Dendritic cell treated with granulocyte-macrophage colony-stimulating factor and Interleukin-4, amounts not matched to agents 40 ng/mL and 50 ng/mL, for 4 days (primary cell): Measurements from ENCODE around the gene POP4.

ENCODE experiments used
- H3K27ac Mint-ChIP-seq: one replicate; pipeline ENCODE4 v1.8.0; 2022; ENCODE audit warnings: mild to moderate bottlenecking, mixed read lengths
- H3K27me3 Mint-ChIP-seq: one replicate; pipeline ENCODE4 v1.8.0; 2022; ENCODE audit warnings: mild to moderate bottlenecking, mixed read lengths
- H3K36me3 Mint-ChIP-seq: one replicate; pipeline ENCODE4 v1.8.0; 2022; ENCODE audit warnings: low read depth, mixed read lengths
- H3K4me1 Mint-ChIP-seq: one replicate; pipeline ENCODE4 v1.8.0; 2022; ENCODE audit warnings: low read depth, mixed read lengths
- H3K4me3 Mint-ChIP-seq: one replicate; pipeline ENCODE4 v1.8.0; 2022; ENCODE audit warnings: mild to moderate bottlenecking, moderate library complexity, mixed read lengths
- H3K9me3 Mint-ChIP-seq: one replicate; pipeline ENCODE4 v1.8.0; 2022; ENCODE audit warnings: mixed read lengths
- intact Hi-C: fragments of 100-400 bp; cut with micrococcal nuclease; formaldehyde crosslinking; loops from one replicate; pipeline ENCODE4 v1.15.0; 2022

Gene POP4

DNA sequence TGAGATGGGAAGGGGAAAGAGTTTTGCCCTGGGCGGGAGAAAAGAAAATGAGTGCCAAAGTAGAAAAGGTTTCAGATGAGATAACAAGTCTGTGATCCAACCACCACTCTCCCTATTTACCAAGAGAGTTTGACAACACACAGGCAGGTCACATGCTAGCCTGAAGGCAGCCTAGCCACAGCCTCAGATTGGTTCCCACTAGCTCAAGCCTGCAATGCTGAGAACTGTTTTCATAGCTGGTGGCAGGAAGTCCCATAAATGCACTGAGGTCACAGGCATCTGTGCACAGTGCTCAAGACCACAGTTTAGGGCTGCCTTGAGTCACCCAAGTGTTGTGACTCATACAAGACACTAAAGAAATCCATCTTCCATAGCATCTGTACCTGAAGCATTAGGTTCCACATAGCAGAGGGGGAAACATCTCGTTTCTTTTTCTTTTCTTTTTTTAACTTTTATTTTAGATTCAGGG is 18.5 kb upstream of the POP4 start:
- no peaks in the 10 kb centered on the region for H3K36me3 Mint-ChIP-seq
- no peak overlapping the region for H3K4me3 Mint-ChIP-seq
- peaks cover 10% of the 10 kb centered on the region for H3K9me3 Mint-ChIP-seq
- H3K4me1 Mint-ChIP-seq: no peaks in the 10 kb centered on the region
- no peak overlapping the region for H3K27ac Mint-ChIP-seq
- intact Hi-C loops: no loop called here
- peaks cover 8% of the 10 kb centered on the region for H3K27me3 Mint-ChIP-seq

DNA sequence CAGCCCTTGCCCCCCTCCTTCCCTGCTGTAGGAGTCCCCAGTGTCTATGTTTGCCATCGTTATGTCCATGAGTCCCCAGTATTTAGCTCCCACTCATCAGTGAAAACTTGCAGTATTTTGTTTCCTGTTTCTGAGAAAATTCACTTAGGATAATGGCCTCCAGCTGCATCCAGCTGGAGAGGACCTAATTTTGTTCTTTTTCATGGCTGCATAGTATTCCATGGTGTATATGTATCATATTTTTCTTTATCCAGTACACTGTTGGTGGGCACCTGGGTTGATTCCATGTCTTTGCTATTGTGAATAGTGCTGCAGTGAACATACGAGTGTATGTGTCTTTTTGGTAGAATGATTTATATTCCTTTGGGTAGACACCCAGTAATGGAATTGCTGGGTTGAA is 18.0 kb upstream of the POP4 start:
- Mint-ChIP-seq H3K27ac (no peak overlapping the region), H3K4me1 (no peaks in the 10 kb centered on the region), H3K9me3 (peaks cover 10% of the 10 kb centered on the region), H3K27me3 (peaks cover 9% of the 10 kb centered on the region), H3K36me3 (no peaks in the 10 kb centered on the region), H3K4me3 (no peak overlapping the region)
- intact Hi-C loops: no loop called here

DNA sequence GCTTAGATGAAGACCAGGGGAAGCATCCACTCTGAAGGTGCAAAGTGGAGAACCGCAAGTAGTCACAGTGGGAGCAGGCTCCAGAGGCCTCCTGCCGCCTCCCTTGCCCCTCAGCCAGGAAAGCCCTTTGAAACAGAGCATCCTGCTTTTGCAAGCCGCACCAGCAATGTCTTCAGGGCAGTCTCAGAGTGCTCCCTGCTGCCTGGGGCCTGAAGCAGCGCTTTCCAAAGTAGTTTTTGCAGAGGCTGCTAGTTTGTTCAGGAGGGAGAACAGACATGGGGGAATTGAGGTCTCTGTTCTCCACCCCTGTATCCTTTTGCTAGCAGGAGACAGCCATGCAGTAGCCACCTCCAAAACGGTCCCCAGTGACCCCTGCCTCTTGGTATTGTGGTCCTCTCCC is 15.8 kb upstream of the POP4 start:
- no peaks in the 10 kb centered on the region for H3K4me1 Mint-ChIP-seq
- intact Hi-C loops: no loop called here
- no peak overlapping the region for H3K4me3 Mint-ChIP-seq
- peaks cover 13% of the 10 kb centered on the region for H3K27me3 Mint-ChIP-seq
- no peak overlapping the region for H3K27ac Mint-ChIP-seq
- no peaks in the 10 kb centered on the region for H3K36me3 Mint-ChIP-seq
- peaks cover 10% of the 10 kb centered on the region for H3K9me3 Mint-ChIP-seq

DNA sequence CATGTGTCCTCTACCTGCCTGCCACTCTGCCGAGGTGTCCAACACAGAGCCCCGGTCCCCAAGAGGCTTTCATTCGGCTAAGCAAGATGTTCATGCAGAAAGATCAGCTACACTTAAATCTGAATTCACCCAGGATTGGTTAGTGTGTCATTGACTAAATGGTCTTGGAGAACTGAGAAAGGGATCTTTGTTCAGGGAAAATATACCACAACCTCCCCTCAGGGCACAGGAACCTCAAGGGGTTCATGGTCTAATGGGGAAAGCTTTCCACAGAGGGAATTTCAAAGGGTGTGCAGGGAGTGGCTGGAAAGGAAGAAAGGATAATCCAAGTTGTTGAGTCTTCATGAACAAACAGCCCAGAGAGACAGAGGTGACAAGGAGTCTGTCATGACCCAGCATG is 14.4 kb upstream of the POP4 start:
- intact Hi-C loops: no loop called here
- H3K27me3 Mint-ChIP-seq: peaks cover 19% of the 10 kb centered on the region
- no peak overlapping the region for H3K4me3 Mint-ChIP-seq
- H3K4me1 Mint-ChIP-seq: no peaks in the 10 kb centered on the region
- H3K27ac Mint-ChIP-seq: no peak overlapping the region
- no peaks in the 10 kb centered on the region for H3K36me3 Mint-ChIP-seq
- peaks cover 10% of the 10 kb centered on the region for H3K9me3 Mint-ChIP-seq

DNA sequence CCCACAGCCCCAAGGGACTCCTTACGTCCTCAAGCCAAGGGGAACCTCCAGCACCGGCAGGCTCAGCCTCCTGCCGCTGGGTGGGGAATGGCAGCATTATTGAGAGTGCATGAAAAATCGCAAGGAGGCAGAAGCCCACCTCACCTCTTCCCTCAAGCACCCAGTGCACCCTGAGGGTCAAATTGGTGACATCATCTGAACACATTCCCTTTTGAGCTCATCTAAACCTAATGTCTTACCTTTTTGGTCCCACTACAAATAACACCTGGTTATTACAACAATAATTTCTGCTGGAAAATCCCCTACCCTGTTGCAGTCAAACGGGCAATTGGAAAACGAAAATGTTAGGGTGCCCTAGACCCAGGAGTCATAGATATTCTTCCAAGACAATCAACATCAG is 12.2 kb upstream of the POP4 start:
- intact Hi-C loops: no loop called here
- peaks cover 23% of the 10 kb centered on the region for H3K27me3 Mint-ChIP-seq
- H3K27ac Mint-ChIP-seq: no peak overlapping the region
- no peak overlapping the region for H3K4me3 Mint-ChIP-seq
- H3K4me1 Mint-ChIP-seq: no peaks in the 10 kb centered on the region
- peaks cover 10% of the 10 kb centered on the region for H3K9me3 Mint-ChIP-seq
- no peaks in the 10 kb centered on the region for H3K36me3 Mint-ChIP-seq

DNA sequence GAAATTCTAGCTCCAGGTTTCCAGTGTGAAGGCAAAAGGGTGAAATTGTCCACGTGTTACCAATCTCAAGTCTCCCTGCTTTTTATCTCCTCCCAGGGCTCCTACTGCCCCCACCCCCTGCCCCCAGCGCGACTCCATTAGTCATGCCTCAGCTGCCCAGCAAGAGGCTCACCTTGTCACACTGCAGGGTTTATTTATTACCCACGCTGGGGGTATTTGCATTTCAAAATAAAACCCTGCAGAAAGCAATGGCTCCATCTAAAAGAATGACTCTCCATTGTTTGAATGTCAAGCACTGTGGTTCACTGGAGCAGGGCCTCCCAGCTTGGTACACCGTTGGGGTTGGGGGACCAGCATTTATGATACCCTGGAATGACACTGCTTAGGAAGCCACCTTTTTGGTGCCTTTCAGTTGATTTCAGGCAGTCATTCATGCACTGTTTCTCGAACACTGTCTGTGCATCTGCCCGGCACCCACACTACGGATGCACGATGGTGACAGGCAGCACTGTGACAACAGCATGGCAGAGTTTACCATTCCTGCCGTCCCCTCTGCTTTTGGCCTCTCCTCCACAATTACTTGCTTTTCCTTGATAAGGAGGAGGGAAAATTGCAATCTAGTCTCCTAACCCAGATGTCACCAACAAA is 9.9 kb upstream of the POP4 start:
- intact Hi-C loops: no loop called here
- Mint-ChIP-seq H3K9me3 (no peaks in the 10 kb centered on the region), H3K27me3 (peaks cover 22% of the 10 kb centered on the region), H3K36me3 (no peaks in the 10 kb centered on the region), H3K4me1 (no peaks in the 10 kb centered on the region), H3K27ac (no peak overlapping the region), H3K4me3 (no peak overlapping the region)

DNA sequence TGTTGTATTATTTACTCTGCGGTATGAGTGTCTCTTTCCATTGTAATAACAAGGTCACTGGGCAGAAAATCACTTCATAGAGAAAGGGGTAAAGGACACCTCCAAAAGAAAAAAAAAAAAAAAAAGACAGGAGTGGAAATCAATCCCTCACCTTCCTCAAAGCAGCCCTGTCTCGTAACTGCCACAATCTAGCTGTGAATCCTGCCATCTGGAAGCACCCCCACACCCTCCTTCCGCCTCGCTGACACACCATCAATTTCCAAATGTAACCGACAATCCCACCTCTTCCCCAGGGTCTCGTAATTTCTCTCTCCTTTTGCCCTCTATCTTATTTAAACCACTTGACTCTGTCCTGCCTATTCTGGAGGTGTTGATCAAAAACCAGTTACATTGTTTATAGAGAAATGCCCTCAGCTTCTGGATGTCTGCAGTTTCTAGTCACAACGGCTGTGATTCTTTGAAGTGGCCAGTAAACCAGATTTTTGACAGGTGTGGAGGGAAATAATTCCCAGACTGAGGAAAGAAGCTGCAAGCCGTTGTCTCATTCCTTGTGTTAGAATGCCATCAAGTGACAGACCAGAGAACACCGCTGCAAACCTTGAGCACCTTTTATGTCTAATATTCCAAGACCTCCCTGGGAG is 9.1 kb upstream of the POP4 start:
- Mint-ChIP-seq H3K4me3 (no peak overlapping the region), H3K9me3 (no peaks in the 10 kb centered on the region), H3K27me3 (peaks cover 22% of the 10 kb centered on the region), H3K27ac (no peak overlapping the region), H3K36me3 (no peaks in the 10 kb centered on the region), H3K4me1 (no peaks in the 10 kb centered on the region)
- intact Hi-C loops: no loop called here

DNA sequence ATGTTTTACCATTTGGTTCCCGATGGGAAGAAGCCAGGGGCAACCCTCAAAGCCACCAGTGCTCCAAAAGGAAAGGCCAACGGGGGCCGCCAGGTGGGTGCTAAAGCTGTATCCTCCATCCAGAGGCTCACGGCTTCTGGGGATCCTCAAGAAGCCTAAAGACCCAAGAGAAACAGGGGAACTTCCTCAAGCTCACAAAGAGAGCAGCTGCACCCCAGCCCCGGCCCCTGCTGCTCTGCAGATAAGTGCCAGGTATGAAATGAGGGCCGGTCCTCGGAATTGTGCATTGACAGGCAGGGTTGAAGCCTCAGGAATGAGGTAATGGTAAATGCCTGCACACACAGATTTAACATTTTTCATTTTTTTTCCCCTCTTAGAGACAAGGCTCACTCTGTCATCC is 8.0 kb upstream of the POP4 start:
- intact Hi-C loops: no loop called here
- Mint-ChIP-seq H3K27ac (no peak overlapping the region), H3K9me3 (no peaks in the 10 kb centered on the region), H3K4me3 (no peak overlapping the region), H3K36me3 (no peaks in the 10 kb centered on the region), H3K4me1 (no peaks in the 10 kb centered on the region), H3K27me3 (peaks cover 20% of the 10 kb centered on the region)

DNA sequence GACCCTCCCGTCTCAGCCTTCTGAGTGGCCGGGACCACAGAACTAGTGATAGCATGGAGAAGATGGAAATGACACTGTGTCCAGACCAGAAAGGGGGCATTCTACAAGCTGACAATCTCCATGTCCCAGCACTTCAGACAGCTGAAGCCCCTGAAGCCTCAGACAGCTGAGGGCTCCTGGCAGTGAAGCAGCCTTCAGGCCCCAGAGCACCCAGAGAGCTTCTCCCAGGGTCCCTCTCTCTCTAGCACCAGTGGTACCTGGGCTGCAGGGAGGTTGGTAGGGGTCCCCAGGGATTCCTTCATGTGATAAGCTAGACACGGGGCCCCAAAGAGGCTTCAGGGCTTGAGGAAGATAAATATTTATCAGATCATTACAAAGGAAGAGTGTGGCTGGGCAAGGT is 7.6 kb upstream of the POP4 start:
- H3K9me3 Mint-ChIP-seq: no peaks in the 10 kb centered on the region
- H3K36me3 Mint-ChIP-seq: no peaks in the 10 kb centered on the region
- H3K4me3 Mint-ChIP-seq: no peak overlapping the region
- intact Hi-C loops: no loop called here
- no peaks in the 10 kb centered on the region for H3K4me1 Mint-ChIP-seq
- H3K27me3 Mint-ChIP-seq: peaks cover 17% of the 10 kb centered on the region
- H3K27ac Mint-ChIP-seq: no peak overlapping the region

DNA sequence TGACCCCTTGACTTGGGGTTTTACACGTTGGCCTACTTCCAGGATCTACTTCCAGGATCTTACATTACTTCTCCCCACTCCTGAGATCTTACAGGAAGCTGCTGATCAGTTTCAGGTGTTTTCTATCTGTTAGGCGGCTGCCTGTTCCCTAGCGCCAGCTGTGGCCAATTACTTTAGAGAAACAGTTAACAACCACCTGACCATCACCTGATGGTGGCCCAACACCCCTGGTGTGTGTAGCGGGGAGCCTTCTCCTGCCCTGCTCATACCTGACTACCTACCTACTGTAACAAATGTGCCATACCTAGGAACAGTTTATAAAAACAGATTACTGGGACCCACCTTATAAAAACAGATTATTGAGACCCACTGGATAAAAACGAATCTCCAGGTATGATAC is 2.8 kb upstream of the POP4 start:
- peaks cover 12% of the 10 kb centered on the region for H3K36me3 Mint-ChIP-seq
- intact Hi-C loops: loop anchor here (10.0 kb wide), 2 partner anchors 241 to 341 kb away; partner anchors contain the start of gene URI1
- no peaks in the 10 kb centered on the region for H3K9me3 Mint-ChIP-seq
- H3K4me3 Mint-ChIP-seq: no peak overlapping the region
- H3K27ac Mint-ChIP-seq: no peak overlapping the region
- peaks cover 1% of the 10 kb centered on the region for H3K27me3 Mint-ChIP-seq
- H3K4me1 Mint-ChIP-seq: no peaks in the 10 kb centered on the region

DNA sequence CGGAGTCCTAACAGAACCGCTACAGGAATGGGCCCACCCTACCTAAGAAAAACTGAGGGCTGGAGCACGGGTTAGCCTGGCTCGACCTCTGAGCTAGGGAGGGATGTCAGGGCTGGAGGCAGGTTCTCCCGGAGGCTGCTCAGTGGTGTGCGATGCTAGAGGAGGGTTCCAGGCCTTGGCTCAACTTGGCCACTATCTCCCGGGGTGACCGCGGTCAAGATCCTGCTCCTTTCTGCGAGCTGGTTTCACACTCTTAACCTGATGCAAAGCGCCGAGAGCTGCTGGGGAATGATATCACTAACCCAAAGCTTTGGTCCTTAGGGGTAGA is 301 bp downstream of the POP4 start:
- intact Hi-C loops: loop anchor here (5.0 to 10.0 kb wide), 3 partner anchors 238 to 394 kb away; partner anchors contain the start of genes UQCRFS1 and URI1
- Mint-ChIP-seq H3K9me3 (no peaks in the 10 kb centered on the region), H3K4me1 (peaks cover 10% of the 10 kb centered on the region), H3K27ac (peak overlapping the region; percentile 99), H3K36me3 (peaks cover 42% of the 10 kb centered on the region), H3K27me3 (no peaks in the 10 kb centered on the region), H3K4me3 (peak overlapping the region; percentile 90)

DNA sequence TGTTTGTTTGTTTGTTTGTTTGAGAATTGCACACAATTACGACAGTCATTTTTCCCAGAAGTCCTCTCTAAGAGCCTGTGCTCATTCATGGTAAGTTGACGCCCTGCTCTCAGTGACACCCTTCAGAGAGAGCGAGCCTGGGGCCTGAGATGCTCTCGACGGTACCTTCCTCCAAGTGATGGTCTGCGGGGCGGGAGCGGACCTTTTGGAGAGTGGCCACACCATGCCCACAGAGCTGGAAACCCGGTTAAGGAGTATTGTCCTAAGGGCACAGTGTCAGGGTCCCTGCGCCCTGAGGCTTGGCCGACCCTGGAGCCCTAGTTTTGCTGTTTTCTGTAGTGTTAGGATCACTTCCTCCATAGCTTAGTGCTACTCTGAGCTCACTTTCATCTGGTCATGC is 3.6 kb downstream of the POP4 start:
- intact Hi-C loops: loop anchor here (1.0 to 10.0 kb wide), 5 partner anchors 82 to 397 kb away; partner anchors contain the start of genes UQCRFS1 and URI1
- no peak overlapping the region for H3K4me3 Mint-ChIP-seq
- H3K4me1 Mint-ChIP-seq: peaks cover 11% of the 10 kb centered on the region
- no peaks in the 10 kb centered on the region for H3K27me3 Mint-ChIP-seq
- peaks cover 75% of the 10 kb centered on the region for H3K36me3 Mint-ChIP-seq
- no peak overlapping the region for H3K27ac Mint-ChIP-seq
- H3K9me3 Mint-ChIP-seq: no peaks in the 10 kb centered on the region

DNA sequence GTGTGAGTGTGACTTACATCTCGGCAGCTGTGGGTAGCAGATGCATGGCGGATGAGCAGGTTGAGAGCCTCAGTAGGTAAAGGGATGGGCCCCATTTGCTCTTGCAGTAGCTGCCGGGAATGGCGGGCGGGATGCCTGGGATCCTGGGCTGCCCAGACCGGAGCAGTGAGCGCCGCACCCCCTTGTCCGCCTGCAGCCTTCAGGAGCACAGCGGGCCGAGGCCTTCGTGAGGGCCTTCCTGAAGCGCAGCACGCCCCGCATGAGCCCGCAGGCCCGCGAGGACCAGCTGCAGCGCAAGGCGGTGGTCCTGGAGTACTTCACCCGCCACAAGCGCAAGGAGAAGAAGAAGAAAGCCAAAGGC is 4.1 kb downstream of the POP4 start:
- peaks cover 80% of the 10 kb centered on the region for H3K36me3 Mint-ChIP-seq
- H3K4me1 Mint-ChIP-seq: peaks cover 11% of the 10 kb centered on the region
- intact Hi-C loops: loop anchor here (1.0 kb wide), 2 partner anchors 81 to 106 kb away; no protein-coding TSS in a partner anchor
- no peaks in the 10 kb centered on the region for H3K9me3 Mint-ChIP-seq
- H3K27ac Mint-ChIP-seq: no peak overlapping the region
- H3K27me3 Mint-ChIP-seq: no peaks in the 10 kb centered on the region
- H3K4me3 Mint-ChIP-seq: no peak overlapping the region

DNA sequence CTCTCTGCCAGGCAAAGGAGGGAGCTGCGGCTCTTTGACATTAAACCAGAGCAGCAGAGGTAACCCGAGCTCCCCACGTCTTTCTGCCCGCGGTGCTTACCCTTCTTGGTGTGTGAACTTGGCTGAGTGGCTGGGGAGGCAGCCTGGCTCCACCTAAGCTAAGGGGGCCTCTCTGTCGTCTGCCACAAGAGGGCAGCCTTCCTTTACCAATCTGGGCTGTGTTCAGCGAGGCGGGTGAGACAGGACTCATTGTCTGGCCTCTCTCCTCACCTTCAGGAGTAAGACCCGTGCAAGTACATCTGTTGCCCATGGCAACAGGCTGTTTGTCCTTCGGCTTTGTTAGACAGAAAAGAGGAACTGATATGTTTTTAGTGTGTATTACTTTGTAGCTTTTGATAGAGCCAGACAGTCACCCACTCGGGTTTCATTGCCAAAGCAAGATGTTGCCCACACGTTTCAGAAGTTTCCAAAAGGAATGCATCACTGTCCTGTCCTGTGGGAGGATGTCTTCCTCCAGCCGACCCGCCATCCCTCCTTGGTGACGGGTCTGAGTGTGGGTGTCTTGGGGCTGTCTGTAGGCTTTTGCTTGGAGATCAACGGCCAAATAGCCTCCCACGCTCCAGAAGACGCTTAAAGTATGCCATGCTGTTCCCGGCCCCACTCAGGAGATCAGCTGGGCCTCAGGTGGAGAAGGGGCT is 4.6 kb downstream of the POP4 start:
- Mint-ChIP-seq H3K27ac (peak overlapping the region; percentile 18), H3K36me3 (peaks cover 84% of the 10 kb centered on the region), H3K27me3 (no peaks in the 10 kb centered on the region), H3K4me1 (peaks cover 11% of the 10 kb centered on the region), H3K4me3 (no peak overlapping the region), H3K9me3 (no peaks in the 10 kb centered on the region)
- intact Hi-C loops: loop anchor here (1.0 kb wide), 2 partner anchors 81 to 106 kb away; no protein-coding TSS in a partner anchor
